ENCODE measurements around the gene SPEG.
"Not testable (repeated sequence)": the region's sequence is repeated elsewhere in the genome, so short reads cannot be mapped to it uniquely, and the experiment has no call there.

The SPEG gene

DNA sequence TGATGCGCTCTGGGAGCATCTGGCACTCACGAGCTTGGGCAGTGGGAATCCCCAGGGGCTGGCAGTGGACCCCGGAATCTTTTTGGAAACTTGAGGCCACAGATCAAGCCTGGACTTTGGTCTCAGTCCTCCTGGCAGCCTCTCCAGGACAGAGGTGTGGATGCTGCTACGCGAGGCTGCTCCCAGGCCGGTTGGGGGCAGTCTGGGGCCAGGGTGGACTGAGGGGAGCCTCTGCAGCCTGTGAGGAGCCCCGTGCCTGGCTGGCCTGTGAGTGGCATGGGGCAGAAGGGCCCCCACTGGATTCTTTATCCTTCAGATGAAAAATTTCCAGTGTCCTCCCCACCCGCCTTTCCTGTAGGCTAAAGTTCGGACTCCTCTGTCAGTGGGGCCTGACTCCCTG lies 29.2 kb upstream of the SPEG start:
- no peak for DNase-seq

DNA sequence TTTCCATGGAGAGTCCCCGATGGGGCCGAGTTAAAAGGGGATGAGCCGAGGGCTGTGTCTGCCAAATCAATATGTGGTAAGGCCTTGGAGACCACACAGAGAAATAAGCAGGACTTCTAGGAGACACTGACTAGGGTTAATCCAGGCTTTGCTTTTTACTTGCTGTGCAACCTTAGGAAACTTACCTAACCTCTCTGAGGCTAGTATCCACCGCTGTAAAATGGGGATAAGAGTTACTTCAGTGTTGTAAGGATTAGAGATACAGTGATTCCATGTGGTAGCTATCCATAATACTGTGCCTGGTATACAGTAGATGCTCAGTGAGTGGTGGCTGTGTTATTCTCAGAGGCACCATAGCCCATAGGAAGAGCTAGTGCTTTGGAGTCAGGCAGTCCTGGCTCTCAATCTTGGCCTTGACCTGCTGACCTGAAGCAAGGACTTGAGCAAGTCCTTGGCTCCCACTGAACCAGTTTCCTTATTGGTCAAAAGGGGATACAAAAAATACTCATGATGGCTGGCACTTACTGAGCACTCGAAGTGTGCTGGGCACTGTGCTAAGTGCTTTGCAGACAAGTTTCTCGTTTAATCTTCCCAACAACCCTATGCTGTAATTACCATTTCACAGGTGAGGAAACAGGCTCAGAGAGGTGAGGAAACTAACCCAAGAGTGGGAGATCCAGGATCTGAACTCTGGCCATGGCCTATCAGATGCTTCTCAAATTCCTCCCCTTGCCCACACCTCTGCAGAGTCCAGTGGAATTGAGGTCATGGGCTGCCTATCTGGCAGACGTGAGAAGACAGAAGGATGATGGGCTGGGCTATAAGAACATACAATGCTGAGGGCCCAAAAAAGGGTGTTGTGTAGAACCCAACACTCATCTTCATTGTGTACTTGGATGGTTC lies 28.4 kb upstream of the SPEG start:
- DNase-seq = no peak

DNA sequence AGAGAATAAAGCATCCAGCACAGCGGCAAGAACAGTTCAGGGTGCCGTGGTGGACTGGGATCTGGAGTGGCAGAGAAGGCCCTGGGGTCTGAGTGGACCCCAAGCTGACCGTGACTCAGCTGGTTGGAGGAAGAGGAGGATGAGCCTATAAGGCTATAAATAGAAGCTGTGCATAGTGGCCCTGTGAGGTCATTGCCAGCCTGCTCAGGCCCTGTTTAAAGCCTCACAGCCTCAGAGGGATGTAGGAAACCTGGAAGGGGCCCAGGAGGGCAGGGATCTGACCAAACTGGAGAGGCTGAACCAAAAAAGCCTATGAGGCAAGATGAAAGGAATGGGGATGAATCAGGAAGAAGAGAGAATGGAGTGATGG lies 27.8 kb upstream of the SPEG start:
- DNase-seq = no peak

DNA sequence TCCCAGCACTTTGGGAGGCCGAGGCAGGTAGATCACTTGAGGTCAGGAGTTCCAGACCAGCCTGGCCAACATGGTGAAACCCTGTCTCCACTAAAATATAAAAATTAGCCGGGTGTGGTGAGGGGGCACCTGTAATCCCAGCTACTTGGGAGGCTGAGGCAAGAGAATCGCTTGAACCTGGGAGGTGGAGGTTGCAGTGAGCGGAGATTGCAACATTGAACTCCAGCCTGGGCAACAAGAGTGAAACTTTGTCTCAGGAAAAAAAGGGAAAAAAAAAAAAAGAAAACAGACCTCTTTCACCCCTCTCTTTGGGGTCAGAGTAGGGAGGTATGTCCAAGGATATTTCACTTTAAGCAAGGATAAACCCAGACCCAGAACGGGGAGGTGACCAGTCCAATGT lies 27.3 kb upstream of the SPEG start:
- not testable (repeated sequence) for DNase-seq

DNA sequence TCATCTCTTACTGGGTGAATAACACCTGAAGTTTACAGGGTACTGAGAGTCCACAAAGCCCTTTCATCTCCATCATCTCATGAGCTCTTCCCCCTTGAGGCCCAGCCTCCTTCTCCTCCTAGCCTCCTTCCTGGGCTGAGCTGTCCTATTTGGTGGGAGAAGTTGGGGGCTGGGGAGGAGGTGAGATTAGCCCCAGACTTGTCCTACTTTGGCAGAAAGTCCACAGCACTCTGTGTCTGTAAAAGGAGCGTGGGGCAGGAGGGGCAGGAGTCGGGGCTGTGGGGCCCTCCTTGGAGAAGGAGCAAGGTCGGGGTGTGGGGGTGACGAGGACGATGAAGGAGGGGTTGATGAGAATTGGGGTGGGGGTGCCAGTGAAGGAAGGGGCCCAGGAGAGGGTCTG lies 26.4 kb upstream of the SPEG start:
- DNase-seq = no peak

DNA sequence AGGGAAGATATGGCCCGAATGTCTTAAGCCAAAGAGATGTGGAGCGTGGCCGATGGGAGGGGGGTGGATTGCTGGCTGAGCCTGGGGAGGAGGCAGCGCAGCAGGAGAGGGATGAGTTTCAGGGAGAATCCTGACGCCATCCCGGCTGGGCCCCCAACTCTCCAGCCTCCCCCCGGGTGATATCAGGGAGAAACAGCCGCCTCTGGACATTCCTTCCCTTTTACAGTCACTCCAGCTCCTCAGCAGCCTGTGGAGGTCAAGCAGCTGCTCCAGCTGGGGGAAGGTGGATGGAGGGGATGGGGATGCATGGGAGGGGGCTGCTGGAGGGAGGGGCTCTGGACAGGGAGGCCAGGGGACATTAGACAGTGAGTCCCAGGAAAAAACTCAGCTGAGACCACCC lies 26.0 kb upstream of the SPEG start:
- no peak for DNase-seq

DNA sequence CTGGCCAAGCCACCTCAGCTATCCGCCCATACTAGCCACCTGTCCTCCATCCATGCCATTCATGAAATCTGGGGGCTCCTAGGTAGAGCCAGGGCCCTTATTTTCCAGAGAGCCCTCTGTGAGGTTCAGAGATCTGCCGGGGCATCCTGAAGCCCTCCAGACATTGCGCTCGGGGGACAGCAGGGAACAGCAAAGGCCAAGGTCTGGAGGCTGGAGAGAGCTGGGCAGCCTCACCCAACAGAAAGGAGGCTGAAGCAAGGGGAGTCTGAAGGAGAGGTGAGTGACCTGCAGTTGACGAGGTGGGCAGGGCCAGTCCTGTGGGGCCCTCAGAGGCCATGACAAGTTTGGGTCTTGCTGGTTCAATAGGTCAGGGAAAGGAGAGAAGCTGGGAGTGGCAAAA lies 25.0 kb upstream of the SPEG start:
- DNase-seq = no peak

DNA sequence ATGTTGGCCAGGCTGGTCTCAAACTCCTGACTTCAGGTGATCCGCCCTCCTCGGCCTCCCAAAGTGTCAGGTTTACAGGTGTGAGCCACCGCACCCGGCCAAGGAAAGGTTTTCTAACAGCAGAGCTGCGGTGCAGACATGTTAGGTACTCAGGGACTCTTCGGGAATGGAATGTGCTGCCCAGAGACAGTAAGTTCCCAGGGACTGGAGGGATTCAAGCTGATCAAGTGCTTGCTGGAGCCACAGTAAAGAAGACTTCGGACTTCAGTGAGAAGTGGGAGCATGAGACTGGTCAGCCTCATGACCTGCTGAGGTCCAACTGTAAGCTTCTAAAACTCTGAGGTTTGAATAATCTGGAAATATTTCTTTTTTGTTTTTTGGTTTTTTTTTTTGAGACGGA lies 24.3 kb upstream of the SPEG start:
- DNase-seq = no peak

DNA sequence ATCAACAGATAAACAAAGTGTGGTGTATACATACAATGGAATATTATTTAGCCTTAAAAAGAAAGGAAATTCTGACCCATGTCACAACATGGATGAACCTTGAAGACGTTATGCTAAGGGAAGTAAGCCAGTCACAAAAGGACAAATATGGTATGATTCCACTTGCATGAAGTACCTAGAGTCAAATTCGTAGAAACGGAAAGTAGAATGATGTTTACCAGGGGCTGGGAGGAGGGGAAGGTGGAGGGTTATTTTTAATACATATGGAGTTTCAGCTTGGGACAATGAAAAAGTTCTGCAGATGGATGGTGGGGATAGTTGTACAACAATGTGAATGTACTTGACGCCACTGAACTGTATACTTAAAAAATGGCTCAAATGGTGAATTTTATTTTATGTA lies 19.8 kb upstream of the SPEG start:
- no peak for DNase-seq

DNA sequence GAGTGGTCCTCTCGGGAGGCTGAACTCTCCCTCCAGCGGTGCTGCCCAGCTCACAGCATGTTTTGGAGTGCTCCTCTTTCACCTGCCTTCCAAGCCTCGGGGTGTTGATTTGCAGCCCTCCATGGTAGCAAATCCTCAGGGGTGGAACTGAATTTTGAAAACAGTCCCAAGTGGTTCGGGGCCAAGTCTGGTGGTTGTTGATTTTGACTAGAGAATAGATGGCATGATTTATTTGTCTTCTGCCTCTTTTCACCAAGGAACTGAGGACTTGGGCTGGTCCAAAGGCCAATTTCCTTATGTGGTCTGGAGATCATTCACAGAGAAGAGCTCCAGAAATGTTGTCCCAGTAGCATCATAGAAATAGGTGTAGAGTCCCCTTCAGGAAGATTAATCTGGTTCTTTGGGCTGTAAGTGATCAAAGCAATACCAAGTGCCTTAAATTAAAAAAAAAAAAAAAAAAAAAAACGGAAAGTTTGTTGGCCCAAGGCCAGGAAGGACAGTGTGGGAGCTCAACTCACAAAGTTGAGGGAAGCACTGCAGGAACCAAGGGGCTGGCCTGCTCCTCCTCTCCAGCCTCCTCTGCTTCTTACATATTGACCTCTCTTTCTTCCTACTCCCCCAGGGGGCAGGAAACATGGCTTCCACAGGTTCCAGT lies 18.9 kb upstream of the SPEG start:
- DNase-seq = no peak

DNA sequence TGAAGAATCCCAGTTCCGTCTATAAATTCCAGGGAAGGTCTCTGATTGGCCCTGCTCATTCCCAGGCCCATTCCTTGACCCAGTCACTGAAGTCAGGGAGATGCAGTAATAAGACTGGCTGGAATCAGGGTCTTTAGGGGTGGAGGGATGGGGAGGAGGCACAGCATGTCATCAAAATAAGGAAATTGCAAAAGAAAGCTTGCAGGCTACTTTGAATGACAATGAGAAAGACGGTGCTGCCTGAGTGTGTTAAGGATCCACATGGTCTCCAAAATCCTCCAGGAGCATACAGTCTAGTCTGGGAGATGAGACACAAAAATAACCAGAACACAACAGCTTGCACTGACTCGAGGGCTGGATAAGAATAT lies 18.4 kb upstream of the SPEG start:
- no peak for DNase-seq

DNA sequence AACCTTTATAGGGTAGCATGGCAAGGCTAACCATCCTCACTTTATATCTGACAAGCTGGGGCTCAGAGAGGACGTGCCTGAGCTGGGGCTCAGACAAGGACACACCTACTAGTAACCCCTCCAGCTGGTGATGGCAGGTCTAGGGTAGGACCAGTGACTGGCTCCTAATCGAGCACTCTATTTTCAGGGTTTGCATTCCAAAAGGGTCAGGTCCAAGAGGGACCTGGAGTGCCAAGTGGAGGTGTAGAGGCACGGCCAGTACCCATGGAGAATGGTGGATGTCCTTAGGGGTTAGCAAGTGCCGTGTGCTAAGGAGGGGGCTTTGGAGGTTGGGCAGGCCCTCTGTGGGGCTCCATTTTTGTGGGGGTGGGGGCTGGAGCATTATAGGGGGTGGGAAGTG lies 17.7 kb upstream of the SPEG start:
- DNase-seq = no peak

DNA sequence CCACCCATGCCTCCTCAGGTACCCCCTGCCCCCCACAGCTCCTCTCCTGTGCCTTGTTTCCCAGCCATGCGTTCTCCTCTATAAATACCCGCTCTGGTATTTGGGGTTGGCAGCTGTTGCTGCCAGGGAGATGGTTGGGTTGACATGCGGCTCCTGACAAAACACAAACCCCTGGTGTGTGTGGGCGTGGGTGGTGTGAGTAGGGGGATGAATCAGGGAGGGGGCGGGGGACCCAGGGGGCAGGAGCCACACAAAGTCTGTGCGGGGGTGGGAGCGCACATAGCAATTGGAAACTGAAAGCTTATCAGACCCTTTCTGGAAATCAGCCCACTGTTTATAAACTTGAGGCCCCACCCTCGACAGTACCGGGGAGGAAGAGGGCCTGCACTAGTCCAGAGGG lies 17.3 kb upstream of the SPEG start:
- DNase-seq = no peak

DNA sequence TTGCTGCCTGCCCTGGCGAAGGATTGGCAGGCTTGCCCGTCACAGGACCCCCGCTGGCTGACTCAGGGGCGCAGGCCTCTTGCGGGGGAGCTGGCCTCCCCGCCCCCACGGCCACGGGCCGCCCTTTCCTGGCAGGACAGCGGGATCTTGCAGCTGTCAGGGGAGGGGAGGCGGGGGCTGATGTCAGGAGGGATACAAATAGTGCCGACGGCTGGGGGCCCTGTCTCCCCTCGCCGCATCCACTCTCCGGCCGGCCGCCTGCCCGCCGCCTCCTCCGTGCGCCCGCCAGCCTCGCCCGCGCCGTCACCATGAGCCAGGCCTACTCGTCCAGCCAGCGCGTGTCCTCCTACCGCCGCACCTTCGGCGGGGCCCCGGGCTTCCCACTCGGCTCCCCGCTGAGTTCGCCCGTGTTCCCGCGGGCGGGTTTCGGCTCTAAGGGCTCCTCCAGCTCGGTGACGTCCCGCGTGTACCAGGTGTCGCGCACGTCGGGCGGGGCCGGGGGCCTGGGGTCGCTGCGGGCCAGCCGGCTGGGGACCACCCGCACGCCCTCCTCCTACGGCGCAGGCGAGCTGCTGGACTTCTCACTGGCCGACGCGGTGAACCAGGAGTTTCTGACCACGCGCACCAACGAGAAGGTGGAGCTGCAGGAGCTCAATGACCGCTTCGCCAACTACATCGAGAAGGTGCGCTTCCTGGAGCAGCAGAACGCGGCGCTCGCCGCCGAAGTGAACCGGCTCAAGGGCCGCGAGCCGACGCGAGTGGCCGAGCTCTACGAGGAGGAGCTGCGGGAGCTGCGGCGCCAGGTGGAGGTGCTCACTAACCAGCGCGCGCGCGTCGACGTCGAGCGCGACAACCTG lies 16.3 kb upstream of the SPEG start, which contains the start of gene DES:
TSS of gene DES (plus strand) at position 223 of the 857 bp plus-strand sequence. CDS start at position 309, 86 bp downstream.
- no peak for DNase-seq

DNA sequence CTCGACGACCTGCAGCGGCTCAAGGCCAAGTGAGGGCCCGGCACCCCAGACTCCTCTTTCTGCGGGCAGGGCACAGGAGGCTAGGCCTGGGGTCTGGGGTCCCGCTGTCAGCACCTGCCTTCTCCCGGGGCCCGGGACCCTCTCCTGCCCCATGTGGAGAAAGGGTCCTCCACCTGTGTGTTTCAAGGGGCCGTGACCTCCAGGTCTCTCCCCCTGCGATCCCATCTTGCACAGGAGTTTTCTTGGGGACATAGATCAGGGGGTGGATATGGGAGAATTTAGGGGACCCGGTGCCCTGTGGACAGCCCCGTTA lies 15.7 kb upstream of the SPEG start:
- DNase-seq = no peak

DNA sequence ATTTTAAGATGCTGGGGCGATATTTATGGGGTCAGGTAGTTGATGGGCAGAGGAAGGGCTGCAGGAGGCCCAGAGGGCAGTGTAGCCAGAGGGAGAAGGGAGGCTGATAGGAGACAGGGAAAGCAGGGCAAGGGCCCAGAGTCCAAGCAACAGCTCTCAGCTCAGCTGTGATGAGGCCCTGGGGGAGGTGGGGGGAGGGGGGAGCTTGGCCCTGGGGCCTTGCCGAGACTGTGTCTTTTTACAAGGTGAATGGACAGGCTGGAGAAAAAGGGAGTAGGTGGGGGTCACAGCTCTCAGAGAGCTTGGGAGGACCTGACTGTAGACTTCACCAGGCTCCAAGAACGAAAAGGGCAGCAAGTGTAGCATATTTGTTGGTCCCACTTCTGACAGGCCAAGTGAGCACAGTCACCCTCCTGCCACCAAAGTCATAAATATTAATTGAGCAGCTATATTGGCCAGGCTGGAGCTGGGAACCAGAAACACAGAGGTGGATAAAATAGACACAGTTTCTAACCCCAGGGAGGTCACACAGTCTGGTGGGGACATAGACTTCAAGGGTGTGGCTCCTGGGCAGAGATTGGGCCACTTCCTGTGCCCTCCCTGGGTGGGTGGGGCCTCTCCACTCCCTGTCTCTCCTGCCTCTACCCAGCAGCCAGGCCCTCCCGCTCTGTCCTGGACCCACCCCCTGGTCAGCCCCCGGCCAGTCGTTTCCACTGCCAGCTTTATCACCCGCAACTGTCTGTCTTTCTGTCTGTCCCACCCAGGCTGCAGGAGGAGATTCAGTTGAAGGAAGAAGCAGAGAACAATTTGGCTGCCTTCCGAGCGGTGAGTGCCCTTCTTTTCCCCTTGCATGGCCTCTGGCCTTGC lies 15.1 kb upstream of the SPEG start:
- no peak for DNase-seq

DNA sequence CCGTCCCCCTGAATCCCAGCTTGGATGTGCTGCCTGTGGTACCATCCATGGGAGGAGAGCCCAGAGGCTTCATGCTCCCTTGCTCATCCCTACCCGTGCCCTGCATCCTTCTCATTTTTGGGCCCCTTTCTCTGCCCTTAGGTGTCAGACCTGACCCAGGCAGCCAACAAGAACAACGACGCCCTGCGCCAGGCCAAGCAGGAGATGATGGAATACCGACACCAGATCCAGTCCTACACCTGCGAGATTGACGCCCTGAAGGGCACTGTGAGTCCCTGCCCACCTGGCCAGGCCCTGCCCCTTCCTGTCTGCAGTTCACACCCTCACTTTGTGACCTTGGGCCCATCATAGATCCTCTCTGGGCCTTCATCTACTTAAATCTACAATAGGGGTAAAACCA lies 14.0 kb upstream of the SPEG start:
- no peak for DNase-seq

DNA sequence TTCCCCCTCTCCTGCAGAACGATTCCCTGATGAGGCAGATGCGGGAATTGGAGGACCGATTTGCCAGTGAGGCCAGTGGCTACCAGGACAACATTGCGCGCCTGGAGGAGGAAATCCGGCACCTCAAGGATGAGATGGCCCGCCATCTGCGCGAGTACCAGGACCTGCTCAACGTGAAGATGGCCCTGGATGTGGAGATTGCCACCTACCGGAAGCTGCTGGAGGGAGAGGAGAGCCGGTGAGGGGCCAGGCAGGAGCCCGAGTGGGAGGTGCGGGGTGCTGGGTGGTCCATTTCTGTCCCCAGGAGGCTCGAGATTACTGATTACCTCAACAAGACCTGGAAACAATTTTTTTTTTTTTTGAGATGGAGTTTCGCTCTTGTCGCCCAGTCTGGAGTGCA lies 13.3 kb upstream of the SPEG start:
- DNase-seq = no peak

DNA sequence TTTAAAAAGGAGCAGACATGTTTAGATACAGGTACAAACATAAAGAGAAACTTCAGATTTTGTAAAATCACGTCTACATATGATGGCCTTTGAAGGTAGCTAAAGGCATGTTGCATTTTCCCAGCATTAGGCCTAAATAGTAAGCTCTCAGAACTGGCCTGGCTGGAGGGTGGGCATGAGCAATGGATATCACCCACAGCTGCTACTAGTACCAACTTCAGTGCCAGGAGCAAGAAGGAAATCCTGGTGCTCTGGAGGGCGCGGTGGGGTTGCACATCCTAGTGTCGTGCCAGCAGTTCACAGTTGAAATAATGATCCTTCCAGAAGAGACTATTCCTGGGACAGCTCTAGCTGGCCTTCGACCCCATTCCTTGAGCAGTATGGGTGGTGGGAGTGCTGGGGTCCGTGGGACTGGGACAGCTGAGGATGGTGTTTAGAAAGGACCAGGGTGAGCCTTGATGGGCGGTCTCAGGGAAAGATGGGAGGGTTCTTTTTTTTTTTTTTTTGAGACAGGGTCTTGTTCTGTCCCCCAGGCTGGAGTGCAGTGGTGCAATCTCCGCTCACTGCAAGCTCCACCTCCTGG lies 11.6 kb upstream of the SPEG start:
- no peak for DNase-seq

DNA sequence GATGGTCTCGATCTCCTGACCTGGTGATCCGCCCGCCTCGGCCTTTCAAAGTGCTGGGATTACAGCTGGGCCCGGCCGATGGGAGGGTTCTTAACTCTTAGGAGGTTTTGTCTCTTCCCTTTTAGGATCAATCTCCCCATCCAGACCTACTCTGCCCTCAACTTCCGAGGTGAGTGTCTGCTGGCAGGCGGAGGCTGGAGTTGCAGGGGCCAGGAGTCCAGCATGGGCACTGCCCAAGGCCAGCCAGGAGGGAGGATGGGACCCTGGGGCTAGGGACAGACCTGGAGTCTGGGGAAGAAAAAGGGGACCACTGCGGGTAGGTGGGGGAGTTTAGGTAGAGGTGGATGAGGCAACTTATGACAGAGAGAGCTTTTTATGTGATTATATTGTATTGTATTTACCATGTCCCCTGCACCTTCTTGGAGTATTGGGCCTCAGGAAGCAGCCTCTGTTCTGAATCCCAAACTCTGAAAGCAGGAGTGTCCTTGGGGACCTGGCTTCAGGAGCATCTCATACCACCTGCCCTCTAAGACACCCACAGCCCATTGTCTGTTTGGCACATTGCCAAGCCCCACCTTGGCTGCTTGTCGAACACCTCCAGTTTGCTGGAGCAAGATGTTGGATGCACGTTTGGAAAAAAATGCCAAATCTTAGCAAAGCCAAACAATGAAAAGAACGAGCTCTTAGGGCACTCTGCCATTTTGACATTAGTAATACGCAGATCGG lies 10.8 kb upstream of the SPEG start:
- DNase-seq = no peak

DNA sequence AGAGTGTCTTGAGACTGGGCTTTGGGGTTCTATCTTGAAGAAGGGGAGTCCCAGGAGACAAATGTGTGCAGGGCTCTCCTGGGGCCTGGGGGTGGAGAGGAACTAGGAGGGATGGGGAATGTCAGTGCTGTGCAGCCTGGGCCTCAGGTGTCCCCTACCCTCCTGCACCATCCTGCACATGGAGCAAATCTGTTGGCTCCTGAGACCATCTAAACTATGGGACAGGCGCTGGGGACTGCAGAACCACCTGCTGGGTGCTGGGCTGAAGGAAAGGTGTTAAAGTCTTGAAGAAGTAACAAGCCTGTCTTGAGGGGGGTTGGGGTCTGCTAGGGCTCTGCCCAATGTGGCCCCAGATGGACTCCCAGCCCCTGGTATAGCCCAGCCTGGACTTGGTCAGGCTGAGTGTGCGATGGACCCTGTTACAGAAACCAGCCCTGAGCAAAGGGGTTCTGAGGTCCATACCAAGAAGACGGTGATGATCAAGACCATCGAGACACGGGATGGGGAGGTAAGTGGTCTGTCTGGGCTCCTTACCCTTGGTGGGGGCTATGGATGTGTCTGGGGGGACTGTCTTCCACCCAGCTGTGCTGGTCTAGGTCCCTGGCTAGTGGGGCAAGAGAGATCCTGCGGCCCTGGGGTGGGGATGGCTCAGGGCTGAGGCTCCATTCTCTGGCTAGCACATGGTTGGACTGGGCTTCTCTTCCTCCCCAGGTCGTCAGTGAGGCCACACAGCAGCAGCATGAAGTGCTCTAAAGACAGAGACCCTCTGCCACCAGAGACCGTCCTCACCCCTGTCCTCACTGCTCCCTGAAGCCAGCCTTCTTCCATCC lies 9.2 kb upstream of the SPEG start:
- DNase-seq = no peak

Measured in NCI-H1105 (cell line).